CD4-positive, alpha-beta T cell treated with Interferon alpha-2 for 1 hour (primary cell): ENCODE data around the gene PIP5K1B.

Experiments used
- DNase-seq, 2 donors: peaks; one replicate each; pipeline ENCODE4 v3.0.0-alpha.2; 2020 to 2022

PIP5K1B gene

GRCh38 chr9:68999393-69000105, 294.5 kb downstream of the PIP5K1B start:
- DNase-seq: peak; percentile 71 to 79

GRCh38 chr9:69001921-69002320, 296.9 kb downstream of the PIP5K1B start:
- DNase-seq: no peak

GRCh38 chr9:69003051-69003450, 298.0 kb downstream of the PIP5K1B start:
- no peak for DNase-seq

- DNase-seq: no peak
Observed at GRCh38 chr9:69004836-69005235, 299.8 kb downstream of the PIP5K1B start.

GRCh38 chr9:69009708-69010107, 304.7 kb downstream of the PIP5K1B start:
- DNase-seq: no peak

- no peak for DNase-seq
Observed at GRCh38 chr9:69012696-69013381, 307.8 kb downstream of the PIP5K1B start.

- DNase-seq: no peak
Observed at GRCh38 chr9:69013382-69013727, 308.3 kb downstream of the PIP5K1B start.

- no peak for DNase-seq
Observed at GRCh38 chr9:69014013-69014412, 309.0 kb downstream of the PIP5K1B start, which contains the start of gene PRKACG. TSS of gene PRKACG (minus strand) at chr9:69014113. CDS start at chr9:69014092, 21 bp downstream.

- no peak for DNase-seq
Observed at GRCh38 chr9:69016191-69017096, 311.4 kb downstream of the PIP5K1B start.

GRCh38 chr9:69018737-69019136, 313.7 kb downstream of the PIP5K1B start:
- DNase-seq: no peak

GRCh38 chr9:69019808-69020207, 314.8 kb downstream of the PIP5K1B start:
- peak; percentile 47 to 59 for DNase-seq

- DNase-seq: no peak
Observed at GRCh38 chr9:69020301-69021145, 315.5 kb downstream of the PIP5K1B start.

GRCh38 chr9:69023650-69024049, 318.6 kb downstream of the PIP5K1B start:
- DNase-seq: no peak

GRCh38 chr9:69027355-69028097, 322.5 kb downstream of the PIP5K1B start:
- peak; percentile 51 to 72 for DNase-seq

GRCh38 chr9:69028754-69029153, 323.7 kb downstream of the PIP5K1B start:
- DNase-seq: peak; percentile 25 to 58

- DNase-seq: no peak
Observed at GRCh38 chr9:69029535-69029934, 324.5 kb downstream of the PIP5K1B start.

GRCh38 chr9:69030851-69031645, 326.0 kb downstream of the PIP5K1B start:
- DNase-seq: no peak

GRCh38 chr9:69034071-69034470, 329.0 kb downstream of the PIP5K1B start:
- no peak for DNase-seq

GRCh38 chr9:69035438-69036308, 330.6 kb downstream of the PIP5K1B start, which contains the start of gene FXN:
TSS of gene FXN (plus strand) at chr9:69035752. CDS start at chr9:69035783, 31 bp downstream.
- DNase-seq: peak; percentile 77 to 86

- DNase-seq: peak in 1 of 2 donors; percentile 39
Observed at GRCh38 chr9:69036309-69036708, 331.3 kb downstream of the PIP5K1B start.
